Activated T-helper 1 cell treated with anti-CD3 and anti-CD28 coated beads, Interleukin-12 subunit alpha, Interleukin-12 subunit beta, Interleukin-2, Interleukin-4 antibody, amounts not matched to agents 30 ng/mL and 10 ng/mL and 1 ng/mL, durations not matched to agents 14 hours and 24 hours and 36 hours (primary cell): Measurements from ENCODE around the gene SSTR5. TPM values are rescaled to one million over a fixed set of nuclear protein-coding genes. Genes with fewer than 3 reads are reported as not detected.

Experiments used
- DNase-seq: peaks from one replicate; pipeline ENCODE4 v3.0.0; 2021; ENCODE audit warnings: low spot score
- H3K27ac Mint-ChIP-seq: one replicate; pipeline ENCODE4 v1.8.0; 2021; ENCODE audit warnings: mild to moderate bottlenecking, mixed read lengths
- H3K27me3 Mint-ChIP-seq: one replicate; pipeline ENCODE4 v1.8.0; 2022; ENCODE audit warnings: mild to moderate bottlenecking, moderate library complexity, mixed read lengths; ENCODE audit not compliant: insufficient read depth
- H3K36me3 Mint-ChIP-seq: one replicate; pipeline ENCODE4 v1.8.0; 2021; ENCODE audit warnings: low read depth, mixed read lengths
- H3K4me1 Mint-ChIP-seq: one replicate; pipeline ENCODE4 v1.8.0; 2021; ENCODE audit warnings: low read depth, mixed read lengths
- H3K4me3 Mint-ChIP-seq: one replicate; pipeline ENCODE4 v1.8.0; 2021; ENCODE audit warnings: mild to moderate bottlenecking, moderate library complexity, mixed read lengths
- H3K9me3 Mint-ChIP-seq: one replicate; pipeline ENCODE4 v1.8.0; 2021; ENCODE audit warnings: mixed read lengths
- intact Hi-C: fragments of 100-400 bp; cut with micrococcal nuclease; formaldehyde crosslinking; loops from one replicate; pipeline ENCODE4 v1.15.1; 2024
- total RNA-seq: library from RNA; stranded (reverse); gene quantifications from 2 replicates; pipeline ENCODE4 v1.2.3, GENCODE V29; 2022

SSTR5 gene
- total RNA-seq, 1 donor from 2014 or later = not detected

- intact Hi-C loops = no loop called here
Observed at GRCh38 chr16:1033128-1033679, 39.3 kb upstream of the SSTR5 start.

GRCh38 chr16:1034230-1035065 lies 38.1 kb upstream of the SSTR5 start:
- Mint-ChIP-seq H3K27me3 (no peaks in the 10 kb centered on the region), H3K4me3 (no peak overlapping the region), H3K9me3 (no peaks in the 10 kb centered on the region), H3K27ac (no peak overlapping the region), H3K4me1 (no peaks in the 10 kb centered on the region), H3K36me3 (no peaks in the 10 kb centered on the region)
- intact Hi-C loops = no loop called here
- no peak for DNase-seq

More at GRCh38 chr16:1033128-1033679, 39.3 kb upstream of the SSTR5 start:
- Mint-ChIP-seq H3K4me3 (no peak overlapping the region), H3K36me3 (no peaks in the 10 kb centered on the region), H3K4me1 (no peaks in the 10 kb centered on the region), H3K27me3 (no peaks in the 10 kb centered on the region), H3K27ac (no peak overlapping the region), H3K9me3 (no peaks in the 10 kb centered on the region)
- DNase-seq = no peak

- intact Hi-C loops = no loop called here
- H3K4me3 Mint-ChIP-seq = no peak overlapping the region
- H3K4me1 Mint-ChIP-seq = no peaks in the 10 kb centered on the region
- H3K27me3 Mint-ChIP-seq = no peaks in the 10 kb centered on the region
- no peaks in the 10 kb centered on the region for H3K36me3 Mint-ChIP-seq
- DNase-seq = no peak
- H3K9me3 Mint-ChIP-seq = no peaks in the 10 kb centered on the region
- H3K27ac Mint-ChIP-seq = no peak overlapping the region
Observed at GRCh38 chr16:1035066-1035415, 37.5 kb upstream of the SSTR5 start.

- Mint-ChIP-seq H3K9me3 (no peaks in the 10 kb centered on the region), H3K4me1 (no peaks in the 10 kb centered on the region), H3K27me3 (no peaks in the 10 kb centered on the region), H3K36me3 (no peaks in the 10 kb centered on the region), H3K4me3 (no peak overlapping the region), H3K27ac (no peak overlapping the region)
- DNase-seq = no peak
- intact Hi-C loops = no loop called here
Observed at GRCh38 chr16:1036166-1036565, 36.4 kb upstream of the SSTR5 start.

DNA sequence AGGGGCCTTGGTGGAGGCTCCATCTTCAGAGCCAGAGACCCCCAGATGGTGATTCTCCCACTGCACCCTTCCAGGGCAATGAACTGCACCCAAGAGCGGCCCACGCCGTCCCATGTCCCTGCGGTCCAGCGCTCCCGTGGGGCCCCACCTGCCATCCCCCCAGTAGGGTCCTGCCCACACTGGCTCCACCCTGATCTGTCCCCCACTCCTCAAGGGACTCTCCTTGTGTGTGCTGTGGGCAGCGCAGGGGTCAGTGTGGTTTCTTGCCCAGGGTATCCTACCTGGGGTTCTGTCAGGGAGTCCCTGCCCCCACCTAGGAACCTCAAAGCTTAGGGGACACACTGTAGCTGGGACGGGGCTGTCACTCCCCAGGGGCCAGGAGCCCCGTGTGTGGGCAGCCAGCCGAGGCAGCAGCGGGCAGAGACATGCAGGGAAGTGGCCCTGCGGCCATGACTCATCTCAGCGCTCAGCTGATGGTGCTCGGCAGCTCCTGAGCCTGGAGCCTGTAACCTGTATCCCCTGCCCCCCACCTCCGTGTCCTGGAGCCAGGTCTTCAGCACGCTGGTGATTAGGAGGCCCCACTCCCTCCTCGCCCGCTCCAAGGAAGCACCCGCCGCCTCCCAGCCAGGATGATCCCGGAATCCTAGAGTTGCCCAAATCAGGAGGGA lies 35.7 kb upstream of the SSTR5 start:
- H3K27ac Mint-ChIP-seq = no peak overlapping the region
- H3K9me3 Mint-ChIP-seq = no peaks in the 10 kb centered on the region
- no peaks in the 10 kb centered on the region for H3K4me1 Mint-ChIP-seq
- H3K36me3 Mint-ChIP-seq = no peaks in the 10 kb centered on the region
- no peak for DNase-seq
- no peak overlapping the region for H3K4me3 Mint-ChIP-seq
- intact Hi-C loops = no loop called here
- H3K27me3 Mint-ChIP-seq = no peaks in the 10 kb centered on the region

DNA sequence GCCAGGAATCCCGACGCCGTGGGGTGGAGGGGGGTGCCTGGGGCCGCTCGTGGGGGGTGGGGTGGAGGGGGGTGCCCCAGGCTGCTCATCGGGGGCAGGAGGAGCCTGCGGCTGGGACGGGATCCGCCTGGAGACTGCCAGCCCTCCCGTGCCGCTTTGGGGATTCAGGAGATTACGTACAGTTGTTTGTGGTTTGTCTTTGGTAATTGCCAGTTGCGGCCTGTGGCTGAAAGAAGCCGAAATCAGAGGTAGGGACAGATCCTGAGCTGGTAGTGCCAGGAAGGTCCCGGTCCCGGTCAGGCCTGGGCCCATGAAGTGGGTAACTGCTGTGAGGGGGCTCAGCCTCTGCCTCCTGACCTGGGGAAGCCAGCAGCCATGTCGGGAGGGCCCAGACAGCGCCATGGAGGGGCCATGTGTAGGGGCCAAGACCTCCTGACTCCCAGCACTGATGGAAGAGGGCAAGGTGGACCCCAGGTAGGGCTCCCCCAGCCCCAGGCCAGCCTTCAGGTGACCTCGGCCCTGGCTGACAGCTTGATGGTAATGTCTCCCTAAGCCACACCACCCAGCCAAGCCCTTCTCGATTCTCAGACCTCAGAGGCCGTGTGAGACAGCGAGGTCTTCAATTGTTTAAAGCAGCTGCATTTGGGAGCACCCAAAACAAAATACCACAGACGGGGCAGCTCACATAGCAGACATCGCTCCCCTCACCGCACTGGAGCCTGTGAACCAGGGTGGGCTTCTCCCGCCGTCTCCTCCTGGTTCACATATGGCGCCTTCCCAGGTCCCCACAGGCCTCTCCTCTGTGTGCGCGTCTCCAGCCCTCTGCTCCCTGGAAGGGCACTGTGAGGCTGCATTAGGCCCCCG lies 34.9 kb upstream of the SSTR5 start:
- no peaks in the 10 kb centered on the region for H3K9me3 Mint-ChIP-seq
- no peak overlapping the region for H3K4me3 Mint-ChIP-seq
- H3K27me3 Mint-ChIP-seq = no peaks in the 10 kb centered on the region
- no peaks in the 10 kb centered on the region for H3K36me3 Mint-ChIP-seq
- H3K4me1 Mint-ChIP-seq = no peaks in the 10 kb centered on the region
- intact Hi-C loops = no loop called here
- DNase-seq = no peak
- no peak overlapping the region for H3K27ac Mint-ChIP-seq

DNA sequence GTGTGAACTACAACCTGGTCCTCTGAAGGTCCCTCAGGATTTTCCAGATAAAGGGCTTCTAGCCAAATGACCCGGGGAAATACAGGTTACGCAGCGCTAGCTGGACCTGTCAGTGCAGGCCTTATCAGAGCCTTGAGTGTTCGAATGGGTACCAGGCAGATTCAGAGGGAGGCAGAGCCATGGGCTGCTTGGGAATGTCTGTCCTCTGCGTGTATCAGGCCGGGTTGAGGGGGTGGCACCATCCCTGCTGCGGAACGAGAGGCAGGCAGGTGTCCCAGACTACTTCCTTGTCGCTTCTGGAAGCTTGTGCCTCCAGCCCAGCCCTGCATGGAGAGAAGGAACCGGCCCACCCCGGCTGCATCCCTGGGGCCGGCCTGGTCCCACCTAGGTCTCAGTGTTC lies 33.6 kb upstream of the SSTR5 start:
- H3K4me1 Mint-ChIP-seq = no peaks in the 10 kb centered on the region
- no peaks in the 10 kb centered on the region for H3K9me3 Mint-ChIP-seq
- DNase-seq = no peak
- H3K27ac Mint-ChIP-seq = no peak overlapping the region
- H3K27me3 Mint-ChIP-seq = no peaks in the 10 kb centered on the region
- intact Hi-C loops = no loop called here
- no peaks in the 10 kb centered on the region for H3K36me3 Mint-ChIP-seq
- H3K4me3 Mint-ChIP-seq = no peak overlapping the region

DNA sequence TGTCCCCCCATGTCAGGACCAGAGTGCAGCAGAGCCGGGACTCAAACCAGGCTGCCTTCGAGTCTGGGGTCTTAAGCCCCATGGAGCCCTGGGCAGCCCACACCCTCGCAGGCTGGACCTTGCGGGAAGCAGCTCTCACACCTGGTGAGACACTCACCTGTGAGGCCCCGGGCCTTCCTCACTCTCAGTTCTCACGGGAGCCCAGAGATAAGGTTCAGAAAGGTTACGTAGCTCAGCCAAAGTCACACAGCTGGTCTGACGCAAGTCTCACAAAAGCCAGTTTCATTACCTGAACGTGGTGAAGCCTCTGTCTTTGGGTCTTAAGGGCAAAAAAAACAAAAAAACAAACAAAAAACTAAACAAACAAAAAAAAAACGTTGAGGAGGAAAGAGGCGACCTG lies 32.8 kb upstream of the SSTR5 start:
- Mint-ChIP-seq H3K27me3 (no peaks in the 10 kb centered on the region), H3K36me3 (no peaks in the 10 kb centered on the region), H3K4me3 (no peak overlapping the region), H3K9me3 (no peaks in the 10 kb centered on the region), H3K4me1 (no peaks in the 10 kb centered on the region), H3K27ac (no peak overlapping the region)
- DNase-seq = no peak
- intact Hi-C loops = no loop called here

- Mint-ChIP-seq H3K36me3 (no peaks in the 10 kb centered on the region), H3K4me3 (no peak overlapping the region), H3K27ac (no peak overlapping the region), H3K9me3 (no peaks in the 10 kb centered on the region), H3K27me3 (no peaks in the 10 kb centered on the region), H3K4me1 (no peaks in the 10 kb centered on the region)
- intact Hi-C loops = no loop called here
- no peak for DNase-seq
Observed at GRCh38 chr16:1040346-1040745, 32.2 kb upstream of the SSTR5 start.

GRCh38 chr16:1042049-1042744 lies 30.4 kb upstream of the SSTR5 start:
- no peak overlapping the region for H3K4me3 Mint-ChIP-seq
- DNase-seq = no peak
- H3K9me3 Mint-ChIP-seq = no peaks in the 10 kb centered on the region
- no peaks in the 10 kb centered on the region for H3K27me3 Mint-ChIP-seq
- no peaks in the 10 kb centered on the region for H3K36me3 Mint-ChIP-seq
- intact Hi-C loops = no loop called here
- H3K27ac Mint-ChIP-seq = no peak overlapping the region
- H3K4me1 Mint-ChIP-seq = no peaks in the 10 kb centered on the region

GRCh38 chr16:1042866-1043265 lies 29.7 kb upstream of the SSTR5 start:
- H3K9me3 Mint-ChIP-seq = no peaks in the 10 kb centered on the region

DNA sequence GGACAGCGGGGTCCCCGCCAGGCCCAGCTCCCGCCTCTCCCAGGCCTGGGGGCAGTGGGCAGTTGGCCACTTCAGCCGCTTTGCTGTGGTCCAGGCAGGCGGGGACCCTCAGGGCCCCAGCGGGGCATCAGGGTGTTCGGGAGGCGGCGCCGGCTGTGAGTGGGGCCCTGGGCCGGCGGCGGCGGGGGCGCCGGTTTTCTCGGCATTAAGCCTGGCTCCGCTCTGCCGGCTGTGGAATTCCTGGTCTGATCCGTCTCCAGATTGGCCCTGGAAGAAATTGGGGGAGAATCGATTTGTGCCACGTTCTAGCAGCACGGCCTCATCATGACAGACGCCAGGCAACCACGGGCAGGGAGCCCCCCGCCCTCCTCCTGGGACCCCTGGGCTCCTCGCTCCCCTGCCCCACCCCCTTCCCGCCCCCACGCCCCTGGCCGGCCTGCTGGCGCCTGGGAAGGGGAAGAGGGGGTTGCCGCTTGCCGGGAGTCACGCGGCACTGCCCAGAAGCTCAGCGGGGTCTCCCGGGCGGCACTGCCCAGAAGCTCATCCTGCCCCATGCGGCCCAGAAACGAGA lies 28.6 kb upstream of the SSTR5 start:
- no peaks in the 10 kb centered on the region for H3K27me3 Mint-ChIP-seq
- DNase-seq = no peak
- no peaks in the 10 kb centered on the region for H3K36me3 Mint-ChIP-seq
- intact Hi-C loops = no loop called here
- H3K4me1 Mint-ChIP-seq = no peaks in the 10 kb centered on the region
- no peaks in the 10 kb centered on the region for H3K9me3 Mint-ChIP-seq
- no peak overlapping the region for H3K27ac Mint-ChIP-seq
- no peak overlapping the region for H3K4me3 Mint-ChIP-seq

More at GRCh38 chr16:1042866-1043265, 29.7 kb upstream of the SSTR5 start:
- H3K36me3 Mint-ChIP-seq = no peaks in the 10 kb centered on the region
- H3K27me3 Mint-ChIP-seq = no peaks in the 10 kb centered on the region
- H3K4me1 Mint-ChIP-seq = no peaks in the 10 kb centered on the region
- H3K27ac Mint-ChIP-seq = no peak overlapping the region
- intact Hi-C loops = no loop called here
- H3K4me3 Mint-ChIP-seq = no peak overlapping the region
- no peak for DNase-seq
